NCI-H187 (cell line): ENCODE data around the gene PRKCZ.

Experiments used
- DNase-seq, 2 experiments: peaks; one replicate each; lab custom pipeline; 2025; lab: John Stamatoyannopoulos, UW

PRKCZ gene

DNA sequence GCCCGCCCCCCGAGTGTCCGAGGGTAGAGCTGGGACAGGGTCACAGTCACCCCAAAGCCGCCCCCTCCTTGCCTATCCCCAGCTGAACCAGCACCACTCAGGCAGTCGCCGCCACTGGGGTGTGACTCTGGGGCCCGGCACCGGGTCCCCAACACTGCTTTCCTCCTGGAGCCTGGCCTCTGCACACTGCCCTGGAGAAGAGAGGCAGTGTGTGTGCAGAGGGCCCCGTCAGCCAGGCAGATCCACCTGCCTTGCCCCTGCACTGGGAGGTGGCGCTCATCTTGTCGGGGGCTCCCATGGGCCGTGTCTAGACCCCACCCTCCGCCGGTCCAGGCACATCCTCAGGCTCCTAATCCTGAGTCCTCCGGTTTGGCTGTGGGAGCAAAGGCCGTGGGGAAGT is 128.7 kb downstream of the PRKCZ start:
- DNase-seq: no peak

GRCh38 chr1:2179283-2180013 is 129.2 kb downstream of the PRKCZ start:
- peak; percentile 32 to 62 for DNase-seq

DNA sequence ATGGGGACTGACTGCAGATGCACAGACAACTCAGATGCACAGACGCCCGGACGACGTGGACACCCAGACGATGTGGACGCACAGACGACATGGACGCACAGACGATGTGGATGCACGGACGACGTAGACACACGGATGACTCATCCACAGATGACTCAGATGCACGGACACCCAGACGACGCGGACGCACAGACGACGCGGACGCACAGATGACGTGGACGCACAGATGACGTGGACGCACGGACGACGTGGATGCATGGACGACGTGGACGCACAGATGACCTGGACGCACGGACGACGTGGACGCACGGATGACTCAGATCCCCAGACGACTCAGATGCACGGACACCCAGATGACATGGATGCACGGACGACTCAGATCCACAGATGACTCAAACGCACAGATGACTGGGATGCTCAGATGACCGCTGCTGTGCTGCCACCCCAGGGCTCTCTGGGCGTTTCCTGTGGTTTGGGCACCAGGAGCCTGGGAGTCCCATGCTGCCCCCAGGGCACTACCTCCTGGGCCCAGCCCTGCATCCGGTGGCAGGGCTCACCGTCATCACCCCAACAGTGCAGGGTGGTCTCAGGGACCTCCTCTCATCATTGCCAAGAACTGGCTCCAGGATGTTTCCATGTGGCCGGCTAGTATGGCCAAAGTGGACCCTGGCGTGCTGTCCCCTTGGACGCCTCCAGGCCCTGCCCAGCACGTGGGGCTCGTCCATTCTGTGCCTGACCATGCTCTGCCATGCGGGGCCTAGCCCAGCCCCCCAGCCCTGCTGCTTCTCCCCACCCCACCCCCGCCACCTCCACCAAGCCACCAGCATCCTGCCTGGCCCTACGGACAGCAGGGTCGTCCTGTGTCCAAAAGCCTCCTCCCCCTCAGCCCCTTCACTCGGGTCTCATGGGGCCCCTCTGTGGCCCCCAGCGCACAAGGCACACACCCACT is 130.4 kb downstream of the PRKCZ start:
- no peak for DNase-seq

DNA sequence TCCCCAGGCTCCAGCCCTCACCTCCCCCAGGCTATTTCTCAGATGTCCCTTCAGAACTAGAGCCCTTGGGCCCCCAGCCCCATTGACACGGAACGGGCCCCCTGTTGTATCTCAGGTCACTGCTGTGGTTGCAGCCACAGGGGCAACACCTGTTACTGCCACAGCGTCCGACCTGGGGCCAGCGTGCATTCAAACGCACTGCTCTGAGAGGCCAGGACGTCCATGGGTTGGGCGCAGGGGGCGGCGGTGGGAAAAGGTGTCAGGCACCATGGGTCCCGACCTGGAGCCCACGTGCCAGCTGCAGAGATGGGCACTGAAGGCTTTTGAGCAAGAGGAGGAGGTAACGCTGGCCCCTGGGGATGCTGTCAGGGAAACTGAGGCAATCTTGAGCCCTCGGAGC is 131.1 kb downstream of the PRKCZ start:
- DNase-seq: no peak

DNA sequence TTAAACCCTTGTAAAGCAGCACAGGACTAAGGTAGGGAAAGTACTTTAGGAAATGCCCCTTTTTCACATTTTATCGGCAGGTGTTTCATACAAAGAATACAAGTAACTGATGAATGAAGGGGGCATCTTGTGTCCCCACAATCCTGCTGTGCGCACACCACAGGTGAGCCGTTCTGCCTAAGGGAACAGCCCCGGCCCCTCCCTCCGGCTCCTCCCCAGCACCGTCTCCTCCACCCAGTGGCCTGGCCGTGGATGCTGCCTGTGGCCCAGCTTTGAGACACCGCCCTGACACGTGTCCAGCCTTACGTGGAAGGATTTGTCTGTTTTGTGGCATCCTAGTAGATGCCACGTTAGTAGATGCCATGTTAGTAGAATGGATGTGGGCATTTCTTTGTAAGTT is 131.5 kb downstream of the PRKCZ start:
- no peak for DNase-seq

- DNase-seq: no peak
These were observed 132.2 kb downstream of the PRKCZ start for GRCh38 chr1:2182376-2182775.

GRCh38 chr1:2183937-2184334 is 133.7 kb downstream of the PRKCZ start:
- DNase-seq: no peak

DNA sequence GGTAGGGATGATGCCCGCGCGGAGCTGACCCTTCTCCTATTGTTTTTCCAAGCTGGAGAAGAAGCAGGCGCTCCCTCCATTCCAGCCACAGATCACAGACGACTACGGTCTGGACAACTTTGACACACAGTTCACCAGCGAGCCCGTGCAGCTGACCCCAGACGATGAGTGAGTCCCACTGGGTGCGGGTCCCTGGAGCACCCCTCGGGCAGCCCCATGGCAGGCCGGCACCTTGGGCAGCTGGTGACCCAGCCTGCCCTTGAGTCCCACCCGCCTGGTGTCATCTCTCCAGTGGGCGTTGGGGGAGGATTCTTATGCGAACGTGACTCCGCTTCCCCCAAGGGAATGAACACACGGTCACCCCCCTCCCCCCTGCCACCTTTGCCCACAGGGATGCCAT is 134.3 kb downstream of the PRKCZ start:
- DNase-seq: no peak

DNA sequence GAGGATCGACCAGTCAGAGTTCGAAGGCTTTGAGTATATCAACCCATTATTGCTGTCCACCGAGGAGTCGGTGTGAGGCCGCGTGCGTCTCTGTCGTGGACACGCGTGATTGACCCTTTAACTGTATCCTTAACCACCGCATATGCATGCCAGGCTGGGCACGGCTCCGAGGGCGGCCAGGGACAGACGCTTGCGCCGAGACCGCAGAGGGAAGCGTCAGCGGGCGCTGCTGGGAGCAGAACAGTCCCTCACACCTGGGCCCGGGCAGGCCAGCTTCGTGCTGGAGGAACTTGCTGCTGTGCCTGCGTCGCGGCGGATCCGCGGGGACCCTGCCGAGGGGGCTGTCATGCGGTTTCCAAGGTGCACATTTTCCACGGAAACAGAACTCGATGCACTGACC is 134.7 kb downstream of the PRKCZ start:
- no peak for DNase-seq

DNA sequence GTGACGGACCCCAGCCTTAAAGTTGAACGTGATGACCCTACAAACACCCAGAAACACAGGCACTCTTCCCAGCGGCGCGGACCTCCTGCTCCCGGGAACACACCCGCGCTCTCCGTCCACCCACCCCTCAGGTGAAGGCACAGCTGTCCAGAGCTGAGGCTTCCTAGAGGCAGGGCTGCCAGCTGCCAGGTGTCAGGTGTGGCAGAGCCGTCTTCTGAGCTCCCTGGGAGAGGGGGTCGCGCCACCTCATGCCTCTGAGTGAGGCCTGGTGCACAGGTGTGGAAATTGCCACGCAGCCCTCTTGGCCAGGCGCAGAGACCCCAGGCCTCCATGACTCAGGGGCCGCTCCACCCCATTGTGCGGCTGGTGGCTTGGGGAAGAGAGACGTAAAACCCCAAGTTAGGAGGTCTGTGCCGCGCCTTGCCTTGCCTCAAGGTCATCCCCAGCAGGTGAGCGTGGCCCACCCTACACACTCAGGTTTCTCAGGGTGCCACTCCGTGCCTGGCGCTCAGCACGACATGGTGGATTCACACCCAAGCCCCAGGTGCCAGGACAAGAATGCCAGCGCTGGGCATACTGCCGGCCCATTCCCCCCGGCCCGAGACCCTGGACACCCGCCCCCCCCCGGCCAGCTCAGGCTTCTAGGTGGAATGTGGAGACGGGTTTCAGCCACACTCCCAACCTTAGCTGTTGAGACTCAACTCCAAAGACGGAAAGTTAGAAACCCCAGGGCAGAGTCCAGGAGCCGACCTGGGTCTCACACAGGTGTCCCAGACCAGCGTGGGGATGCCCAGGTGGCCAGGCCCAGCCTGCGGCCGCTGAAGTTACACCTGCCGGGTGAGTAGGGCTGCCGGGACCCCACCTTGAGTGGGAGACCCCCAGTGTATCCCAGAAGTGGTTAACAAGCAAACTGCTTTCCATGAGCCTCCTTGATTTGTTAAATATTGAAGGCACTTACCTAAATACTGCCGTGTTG is 136.0 kb downstream of the PRKCZ start:
- DNase-seq: no peak

DNA sequence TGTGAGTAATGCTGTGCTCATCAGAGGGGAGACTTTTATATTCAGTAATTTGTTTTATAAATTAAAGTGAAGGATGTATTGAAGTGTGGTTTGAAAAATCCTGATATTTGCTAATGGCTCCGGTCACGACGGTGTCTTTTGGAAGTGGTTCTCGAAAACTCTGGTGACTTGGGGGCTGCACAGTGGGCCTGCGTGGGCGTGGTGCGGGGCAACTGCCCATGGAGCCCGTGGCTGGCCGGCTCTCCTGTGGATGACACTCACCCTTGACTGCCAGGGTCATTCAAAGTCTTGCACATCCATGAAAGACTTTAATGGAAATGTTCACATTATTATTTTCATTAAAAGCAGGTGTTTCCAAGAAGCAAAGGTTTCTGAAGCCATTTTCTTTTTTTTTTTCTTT is 136.7 kb downstream of the PRKCZ start:
- no peak for DNase-seq

DNA sequence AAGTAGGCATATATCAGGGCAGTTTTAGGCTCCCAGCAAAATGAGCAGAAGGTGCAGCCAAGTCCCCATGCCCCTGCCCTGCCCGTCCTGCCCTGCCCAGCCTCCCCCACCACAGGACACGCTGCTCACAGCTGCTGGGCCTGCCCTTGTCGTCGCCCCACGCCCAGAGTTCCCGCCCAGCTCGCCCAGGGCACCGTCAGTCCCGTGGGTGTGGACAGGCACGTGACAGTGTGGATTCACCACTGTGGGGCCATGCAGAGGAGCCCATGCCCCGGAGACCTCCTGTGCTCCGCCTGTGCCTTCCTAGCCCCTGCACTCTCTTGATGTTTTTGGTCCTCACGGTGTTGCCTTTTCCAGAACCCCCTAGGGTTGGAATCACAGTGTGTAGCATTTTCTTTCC is 137.4 kb downstream of the PRKCZ start:
- no peak for DNase-seq

- DNase-seq: no peak
These were observed 138.1 kb downstream of the PRKCZ start for GRCh38 chr1:2188336-2188735.

- DNase-seq: peak; percentile 90 to 95
These were observed 139.5 kb downstream of the PRKCZ start for GRCh38 chr1:2189459-2190425.

- no peak for DNase-seq
These were observed 140.3 kb downstream of the PRKCZ start for GRCh38 chr1:2190491-2190976.

GRCh38 chr1:2192031-2192995 is 142.1 kb downstream of the PRKCZ start:
- no peak for DNase-seq

- DNase-seq: no peak
These were observed 143.5 kb downstream of the PRKCZ start for GRCh38 chr1:2193514-2194281.

GRCh38 chr1:2194319-2194897 is 144.2 kb downstream of the PRKCZ start, which contains the start of gene FAAP20:
FAAP20 (minus strand) TSS chr1:2194772; CDS start chr1:2194749, 23 bp downstream.
- DNase-seq: peak in 1 of 2 experiments; percentile 46
